ENCODE measurements around the gene PRR14.
"Not testable (repeated sequence)": the region's sequence is repeated elsewhere in the genome, so short reads cannot be mapped to it uniquely, and the experiment has no call there.

Gene PRR14

GRCh38 chr16:30692396-30693064 lies 41.8 kb downstream of the PRR14 start:
- no peak for DNase-seq (ENCODE audit: low spot score)

GRCh38 chr16:30694926-30695693 lies 44.4 kb downstream of the PRR14 start:
- no peak for DNase-seq (ENCODE audit: low spot score)

GRCh38 chr16:30696646-30697045 lies 45.9 kb downstream of the PRR14 start:
- not testable (repeated sequence) for DNase-seq (ENCODE audit: low spot score)

- peak; percentile 95 for DNase-seq (ENCODE audit: low spot score)
Observed at GRCh38 chr16:30697264-30698138, 46.7 kb downstream of the PRR14 start.

GRCh38 chr16:30698139-30698815 lies 47.5 kb downstream of the PRR14 start:
- peak; percentile 100 for DNase-seq (ENCODE audit: low spot score)

GRCh38 chr16:30698816-30699614 lies 48.3 kb downstream of the PRR14 start, which contains the start of gene SRCAP:
Gene SRCAP (plus strand): TSS chr16:30699171. CDS start chr16:30700825, 1,654 bp downstream.
- peak; percentile 95 for DNase-seq (ENCODE audit: low spot score)

- no peak for DNase-seq (ENCODE audit: low spot score)
Observed at GRCh38 chr16:30699615-30700099, 48.9 kb downstream of the PRR14 start.

GRCh38 chr16:30700491-30700890 lies 49.7 kb downstream of the PRR14 start:
- DNase-seq (ENCODE audit: low spot score): no peak

GRCh38 chr16:30700971-30701370 lies 50.2 kb downstream of the PRR14 start:
- no peak for DNase-seq (ENCODE audit: low spot score)

- not testable (repeated sequence) for DNase-seq (ENCODE audit: low spot score)
Observed at GRCh38 chr16:30703071-30703470, 52.3 kb downstream of the PRR14 start.

GRCh38 chr16:30703971-30704370 lies 53.2 kb downstream of the PRR14 start:
- no peak for DNase-seq (ENCODE audit: low spot score)

All from AG20443 (cell line).